NCI-H146 treated with DMSO at 0.1 percent for 48 hours (cell line): ENCODE measurements around the gene CHRM4.

ENCODE experiments used
- DNase-seq: peaks from one replicate; lab custom pipeline; 2025; ENCODE audit not compliant: unreplicated experiment; lab: John Stamatoyannopoulos, UW

The CHRM4 gene

DNA sequence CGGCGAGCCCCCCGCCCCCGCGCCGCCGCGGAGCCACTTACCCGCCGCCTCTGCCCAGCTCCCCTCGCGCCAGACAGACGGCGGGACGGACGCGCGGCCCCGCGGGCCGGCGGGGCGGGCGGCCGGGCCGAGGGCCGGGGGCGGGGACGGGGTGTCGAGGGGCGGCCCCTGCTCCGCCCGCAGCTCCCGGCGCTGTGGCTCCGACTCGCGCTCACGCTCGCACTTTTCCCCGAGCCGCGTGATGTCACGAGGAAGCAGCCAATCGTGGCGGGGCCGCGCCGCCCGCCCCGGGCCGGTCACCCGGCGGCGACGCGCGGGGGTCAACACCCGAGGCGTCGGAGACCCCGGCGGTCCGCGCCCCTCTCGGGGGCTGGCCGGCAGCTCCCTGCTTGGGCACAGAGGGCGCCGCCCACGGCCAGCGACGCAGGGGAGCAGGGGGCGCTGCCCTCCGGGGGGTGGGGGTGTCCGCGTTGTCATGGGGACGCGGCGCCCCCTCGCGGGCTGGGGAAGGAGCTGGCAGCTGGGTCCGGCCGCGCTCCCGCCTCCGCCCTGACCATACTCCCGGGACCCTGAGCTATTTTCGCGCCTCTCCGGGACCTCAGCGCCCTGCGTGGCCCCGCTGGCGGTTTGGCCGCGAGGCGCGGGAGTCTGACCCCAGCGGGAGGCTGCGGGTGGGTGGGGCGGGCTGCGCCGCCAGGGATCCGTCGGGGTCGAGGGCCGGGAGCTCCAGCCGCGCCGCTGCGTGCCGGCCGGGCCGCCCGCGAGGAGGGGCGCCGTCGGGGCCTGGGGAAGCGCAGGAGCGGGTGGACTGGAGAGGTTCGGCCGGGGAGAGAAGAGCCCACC lies at the start of gene CHRM4:
TSS of gene CHRM4 (minus strand) at position 199 of the 843 bp plus-strand sequence. CDS start 5,219 bp downstream, outside the sequence.
- peak; percentile 53 for DNase-seq

DNA sequence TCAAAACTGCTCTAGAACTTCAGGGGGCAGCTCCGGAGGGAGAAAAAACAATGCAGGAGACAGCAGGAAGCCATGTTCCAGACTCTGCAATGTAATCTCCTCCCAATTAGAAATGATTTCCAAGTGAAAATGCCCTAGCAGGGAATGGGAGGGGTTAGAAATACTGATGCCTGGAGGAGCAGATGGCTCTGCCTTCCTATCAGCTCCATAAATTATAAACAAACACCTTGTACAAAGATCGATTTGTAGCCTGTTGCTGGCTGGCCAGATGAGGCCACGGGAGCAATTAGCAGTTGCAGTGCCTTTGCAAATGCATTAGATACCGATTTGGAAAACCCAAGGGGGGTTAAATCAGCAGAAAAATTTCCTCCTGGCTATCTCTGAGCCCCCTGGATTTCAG lies 46.6 kb upstream of the CHRM4 start:
- peak; percentile 87 for DNase-seq

DNA sequence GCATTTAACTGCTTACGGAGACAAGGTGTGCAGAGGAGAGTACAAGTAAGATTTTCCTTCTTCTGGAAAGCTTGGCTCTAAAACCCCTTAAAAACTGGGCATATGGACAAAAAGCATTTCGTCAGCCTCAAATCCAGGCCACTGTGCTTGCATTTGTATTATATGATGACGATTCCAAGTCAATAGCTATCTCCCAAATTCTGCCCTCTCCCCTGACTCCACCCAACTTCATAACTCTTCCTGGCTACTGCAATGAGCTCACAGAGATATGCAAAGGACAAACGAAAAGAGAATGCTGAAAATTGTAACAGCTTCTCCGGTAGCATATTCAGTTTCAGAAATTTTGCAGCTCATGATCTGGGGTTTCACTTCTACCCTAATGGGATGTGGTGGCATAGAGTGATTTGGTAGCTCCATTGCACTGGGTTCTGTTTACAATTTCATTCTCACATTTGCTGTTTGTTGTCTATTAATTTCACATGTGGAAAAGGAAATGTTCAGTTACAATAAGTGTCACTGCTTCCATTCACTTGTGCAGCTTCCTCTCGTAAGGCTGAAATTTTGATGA lies 45.6 kb upstream of the CHRM4 start:
- no peak for DNase-seq

DNA sequence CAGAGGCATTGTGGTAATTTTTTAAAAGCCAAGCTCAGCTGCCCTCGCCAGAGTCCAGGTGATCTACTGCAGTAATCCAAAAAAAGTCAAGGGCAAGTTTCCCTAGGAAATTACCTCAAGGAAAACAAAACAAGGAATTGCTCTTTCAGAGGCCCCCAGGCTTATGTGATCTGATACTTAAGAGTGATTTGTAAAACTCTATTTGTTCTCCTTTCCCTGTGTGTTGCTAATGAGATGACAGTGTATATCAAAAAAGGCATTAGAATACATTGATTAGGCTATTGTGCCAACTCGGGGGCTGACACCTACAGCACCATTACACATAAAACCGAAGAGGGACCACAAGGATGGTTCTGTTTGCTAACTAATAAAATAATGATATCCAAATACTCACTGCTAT lies 44.5 kb upstream of the CHRM4 start:
- DNase-seq = no peak

DNA sequence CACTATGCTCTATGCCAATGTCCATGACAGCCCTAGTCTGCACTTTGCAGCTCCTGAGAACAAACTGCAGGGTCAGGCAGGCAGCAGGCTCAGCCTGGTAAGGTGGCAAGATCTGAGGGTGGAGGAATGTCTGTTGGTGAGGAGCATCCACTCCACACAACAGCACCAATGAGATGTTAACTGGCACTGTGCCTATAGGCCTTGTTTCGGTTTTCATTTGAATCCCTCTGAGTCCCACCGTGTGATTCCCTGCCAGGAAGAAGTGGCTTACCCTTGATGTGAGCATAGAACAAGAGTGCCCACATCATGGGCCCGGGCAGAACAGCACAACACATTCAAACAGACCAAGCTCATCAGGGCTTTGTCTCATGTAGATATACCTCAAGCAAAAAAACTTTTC lies 44.1 kb upstream of the CHRM4 start:
- no peak for DNase-seq

DNA sequence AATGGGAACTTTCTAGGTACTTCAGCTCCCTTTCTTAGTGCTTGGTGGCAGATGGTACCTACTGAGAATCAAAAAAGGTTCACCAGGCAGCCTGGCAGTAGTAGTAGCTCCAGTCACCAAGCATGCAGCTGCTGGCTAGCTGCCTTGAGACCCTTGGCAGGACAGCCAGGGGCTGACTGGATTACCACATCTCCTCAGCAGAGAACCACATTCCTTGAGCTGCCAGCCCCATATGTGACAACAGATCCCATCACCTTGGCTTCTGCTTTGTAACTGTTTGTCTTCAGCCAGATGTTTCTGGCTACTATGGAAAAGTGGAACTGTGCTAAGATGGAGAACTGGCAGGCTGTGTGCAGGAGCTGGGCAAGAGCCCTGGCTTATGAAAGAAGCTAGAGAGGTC lies 39.6 kb upstream of the CHRM4 start:
- no peak for DNase-seq

DNA sequence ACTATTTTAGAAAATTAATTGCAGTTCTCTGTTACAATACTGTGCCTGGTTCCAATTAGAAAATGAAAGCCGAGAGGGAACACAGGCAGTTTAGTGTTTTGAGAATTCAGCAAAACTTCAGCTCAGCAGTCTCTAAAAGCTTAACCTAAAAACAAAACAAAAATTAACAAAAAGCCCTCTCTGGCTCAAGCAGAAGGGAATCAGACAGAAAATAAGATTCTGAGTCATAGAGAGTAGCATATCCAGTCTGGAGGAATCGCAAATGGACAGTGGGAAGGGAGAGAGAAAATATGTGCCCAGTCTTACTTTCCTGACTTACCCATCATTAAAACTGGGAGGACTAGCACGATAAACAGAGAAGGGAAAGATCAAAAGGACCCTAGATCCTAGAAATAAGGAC lies 38.1 kb upstream of the CHRM4 start:
- no peak for DNase-seq

DNA sequence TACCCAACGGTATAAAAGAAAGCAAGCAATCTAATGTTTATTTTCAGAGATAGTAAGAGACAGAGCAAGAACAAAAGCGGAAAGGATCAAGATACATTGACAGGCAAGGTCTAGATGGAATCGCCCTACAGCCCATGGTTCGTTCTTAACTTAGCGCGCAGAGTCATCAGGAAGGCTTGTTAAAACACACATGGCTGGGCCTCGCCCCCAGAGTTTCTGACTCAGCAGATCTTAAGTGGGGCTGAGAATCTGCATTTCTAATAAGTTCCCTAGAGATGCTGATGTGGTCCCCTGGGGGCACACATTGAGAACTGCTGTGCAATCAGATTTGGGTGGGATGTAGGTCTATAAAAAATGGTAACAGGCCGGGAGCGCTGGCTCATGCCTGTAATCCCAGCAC lies 35.8 kb upstream of the CHRM4 start:
- DNase-seq = no peak

DNA sequence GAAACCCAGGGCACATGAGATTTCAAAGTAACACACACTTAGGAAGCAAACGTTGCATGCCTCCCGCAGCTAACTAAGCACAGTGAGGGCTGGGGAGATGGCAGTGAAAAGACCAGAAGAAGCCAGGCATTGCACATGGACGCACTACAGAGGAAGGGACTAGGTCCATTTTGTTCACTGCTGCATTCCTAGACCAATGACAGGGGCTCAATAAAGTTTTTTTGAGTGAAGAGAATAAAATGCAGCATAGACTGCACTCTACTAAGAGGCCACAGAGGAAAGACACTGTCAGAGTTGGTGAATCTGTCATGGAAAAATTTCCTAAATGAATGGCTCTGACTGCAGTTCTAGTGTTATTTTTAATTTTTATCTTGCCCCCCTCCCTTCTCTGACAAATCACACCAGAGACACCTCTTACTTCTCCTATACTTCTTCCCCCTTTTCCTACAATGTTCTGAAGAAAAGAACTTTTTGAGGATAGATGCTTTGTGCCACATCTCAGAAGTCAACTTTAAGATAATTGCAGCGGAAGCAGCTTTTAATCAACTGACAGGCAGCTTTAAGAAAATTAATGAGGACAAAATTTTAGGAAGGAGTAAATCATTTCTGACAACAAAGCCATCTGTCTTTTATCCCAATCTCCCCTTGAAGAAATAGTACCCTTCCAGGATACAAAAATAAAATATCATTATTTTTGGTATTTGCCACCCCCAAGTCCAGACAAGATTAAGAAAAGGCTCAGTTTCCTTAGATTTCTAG lies 34.8 kb upstream of the CHRM4 start:
- no peak for DNase-seq

DNA sequence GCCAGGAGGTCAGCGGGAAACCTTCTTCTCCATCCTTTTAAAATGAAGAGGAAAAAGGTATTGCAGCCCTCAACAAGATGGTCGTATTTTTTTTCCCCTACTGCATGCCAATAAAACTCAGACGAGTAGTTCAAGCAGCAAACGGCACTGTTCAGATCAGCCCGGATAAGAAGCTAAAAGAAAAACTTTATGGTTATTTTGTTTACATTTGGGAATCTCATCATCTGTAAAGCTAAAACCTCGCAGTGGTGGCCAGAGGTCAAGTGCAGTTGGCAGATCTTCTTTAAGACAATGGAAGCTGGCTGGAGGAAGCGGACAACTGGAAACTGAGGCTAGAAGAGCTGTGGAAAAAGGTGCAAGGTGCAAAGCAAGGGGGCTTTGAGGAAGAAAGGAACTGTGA lies 31.0 kb upstream of the CHRM4 start:
- no peak for DNase-seq

DNA sequence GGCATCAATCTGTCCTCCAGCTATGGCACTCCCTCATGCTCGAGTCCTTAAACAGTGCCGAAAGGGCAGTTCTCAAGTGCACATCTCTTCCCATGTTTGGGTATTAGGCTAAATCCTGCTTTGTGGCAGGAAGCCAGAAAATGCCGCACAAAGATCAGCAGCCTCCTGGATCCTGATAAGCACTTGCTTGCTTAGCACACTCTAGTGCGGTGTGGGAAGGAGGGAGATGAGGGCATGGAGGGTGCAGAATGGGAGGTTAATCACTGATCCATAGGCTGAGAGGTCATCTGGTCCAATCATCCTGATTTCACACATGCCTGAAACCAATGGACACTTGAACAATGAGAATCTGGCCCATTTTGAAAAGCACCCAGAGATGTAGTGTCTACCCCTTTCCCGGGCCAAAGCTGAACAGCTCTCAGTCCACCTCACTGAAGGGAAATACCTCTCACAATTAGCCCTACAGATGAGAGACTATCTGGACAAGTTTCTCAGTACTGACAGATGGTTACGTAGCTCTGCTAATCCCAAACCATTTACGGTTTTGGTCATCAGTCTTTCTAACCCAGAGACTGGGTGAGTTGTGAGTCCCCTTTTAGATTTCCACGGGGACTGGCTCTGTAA lies 29.8 kb upstream of the CHRM4 start:
- no peak for DNase-seq

DNA sequence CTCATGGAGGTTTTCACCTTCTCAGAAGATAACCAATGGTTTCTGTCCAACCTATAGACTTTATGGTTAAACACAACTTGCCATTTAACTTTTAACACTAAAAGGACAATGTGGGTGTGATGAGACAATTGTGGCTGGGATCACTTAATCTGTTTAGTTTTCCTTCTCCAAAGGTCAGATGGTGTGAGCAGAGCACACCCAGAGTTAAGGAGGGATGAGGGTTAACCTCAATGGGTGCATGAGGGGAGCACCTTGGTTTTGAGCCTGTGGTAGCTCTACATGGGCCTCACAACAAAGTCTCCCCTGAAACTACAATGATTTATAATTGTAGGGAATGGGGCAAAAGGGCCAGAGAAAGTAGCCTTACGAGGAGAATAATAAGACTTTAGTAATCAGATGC lies 28.9 kb upstream of the CHRM4 start:
- DNase-seq = no peak

DNA sequence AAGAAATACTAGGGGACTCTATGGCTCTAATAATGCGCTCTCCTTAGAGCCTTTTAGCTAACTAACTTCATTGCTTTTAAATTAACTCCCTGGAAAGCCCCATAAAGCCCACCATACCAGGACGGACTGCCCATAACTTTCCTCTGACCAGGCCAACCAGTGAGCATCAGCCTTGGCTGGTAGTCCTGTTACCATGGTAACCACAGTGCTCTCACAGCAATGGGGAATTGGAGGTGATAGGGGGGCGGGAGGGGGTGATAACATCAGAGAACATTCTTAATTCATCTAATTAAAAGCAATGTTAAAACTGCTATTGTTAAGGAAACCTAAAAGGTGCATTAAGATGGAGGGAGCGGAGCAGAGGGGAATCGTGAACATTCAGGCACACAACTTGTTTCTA lies 27.2 kb upstream of the CHRM4 start:
- no peak for DNase-seq

DNA sequence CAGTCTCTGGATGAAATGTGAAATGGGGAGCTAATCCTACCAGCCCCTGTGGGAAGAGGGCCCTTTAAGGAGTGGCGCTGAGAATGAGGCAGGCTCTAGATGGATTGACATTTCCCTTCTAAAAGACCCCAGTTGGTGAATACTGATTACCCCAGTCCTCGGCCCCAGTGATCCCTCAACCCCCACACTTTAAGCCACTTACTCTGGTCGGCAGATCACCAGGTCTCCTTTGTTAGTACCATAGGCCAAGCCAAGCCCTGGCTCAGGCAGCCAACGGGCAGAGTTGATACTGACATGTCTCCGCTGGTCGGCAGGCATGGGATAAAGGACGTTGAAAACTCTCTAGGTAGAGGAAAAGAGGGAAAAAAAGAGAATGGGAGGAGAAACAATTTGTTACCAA lies 26.1 kb upstream of the CHRM4 start:
- no peak for DNase-seq

DNA sequence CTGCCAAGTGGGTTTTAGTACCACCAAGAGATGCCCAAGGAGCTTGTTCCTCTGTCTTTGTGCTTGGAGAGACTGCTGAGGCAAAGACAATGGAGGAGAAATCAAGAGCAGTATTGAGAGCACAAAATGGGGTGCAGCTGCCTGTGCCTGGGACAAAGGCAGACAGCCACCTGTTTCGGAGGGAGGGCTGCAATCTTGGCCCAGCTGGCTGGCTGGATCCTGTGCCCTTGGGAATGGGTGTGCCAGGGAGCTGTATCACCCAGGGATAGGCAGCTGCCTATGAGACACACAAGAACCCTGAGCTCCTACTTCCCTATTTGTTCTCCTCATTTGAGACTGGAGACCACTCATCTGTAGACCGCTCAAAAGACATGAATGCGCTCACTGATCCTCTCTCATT lies 23.3 kb upstream of the CHRM4 start:
- peak; percentile 64 for DNase-seq

DNA sequence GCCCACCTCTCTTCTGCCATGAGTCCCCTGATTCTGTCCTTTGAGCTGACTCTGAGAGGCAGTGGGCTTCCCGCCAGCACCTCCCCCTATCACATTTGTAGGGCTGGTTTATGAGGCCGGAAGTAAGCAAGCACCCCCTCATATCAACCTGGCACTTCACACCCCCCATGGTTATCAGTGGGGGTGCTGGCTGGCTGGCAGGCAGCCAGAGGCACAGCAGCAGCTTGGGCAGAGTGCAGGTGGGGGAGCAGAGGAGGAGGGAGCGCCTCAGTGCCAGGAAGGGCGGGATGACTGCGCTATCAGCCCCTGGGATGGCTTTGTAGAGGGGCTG lies 22.9 kb upstream of the CHRM4 start:
- peak; percentile 82 for DNase-seq

DNA sequence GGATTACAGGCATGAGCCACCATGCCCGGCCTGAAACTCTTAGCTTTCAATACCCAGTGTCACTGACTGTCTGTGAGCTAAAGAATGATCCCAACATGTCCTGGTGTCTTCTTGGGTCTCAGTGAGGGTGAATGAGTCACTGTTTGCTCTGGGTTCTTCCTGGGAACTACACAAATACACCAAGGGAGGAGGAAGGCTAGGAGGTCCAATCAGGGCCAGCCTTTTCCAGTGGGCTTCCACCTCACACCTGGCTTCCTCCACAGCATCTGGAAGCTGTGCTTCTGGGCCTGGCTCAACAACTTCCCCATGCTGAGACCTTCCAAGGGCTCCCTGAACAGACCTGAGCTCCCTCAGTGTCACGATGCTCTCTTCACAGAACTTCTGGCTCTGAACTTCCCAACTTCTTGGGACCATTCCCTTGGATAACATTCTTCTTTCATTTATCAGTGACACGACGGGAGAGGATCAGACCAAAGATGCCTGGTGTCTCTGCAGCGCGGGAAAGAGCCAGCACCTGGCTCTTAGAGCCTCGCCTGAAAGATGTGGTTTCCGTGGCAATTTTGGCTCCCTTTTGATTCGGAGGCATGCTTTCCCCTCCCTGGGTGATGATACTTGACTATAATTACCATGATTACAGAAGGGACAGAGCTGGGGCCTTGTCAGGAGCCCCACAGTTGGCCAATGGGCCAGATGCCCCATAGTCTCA lies 22.3 kb upstream of the CHRM4 start:
- peak; percentile 82 for DNase-seq

DNA sequence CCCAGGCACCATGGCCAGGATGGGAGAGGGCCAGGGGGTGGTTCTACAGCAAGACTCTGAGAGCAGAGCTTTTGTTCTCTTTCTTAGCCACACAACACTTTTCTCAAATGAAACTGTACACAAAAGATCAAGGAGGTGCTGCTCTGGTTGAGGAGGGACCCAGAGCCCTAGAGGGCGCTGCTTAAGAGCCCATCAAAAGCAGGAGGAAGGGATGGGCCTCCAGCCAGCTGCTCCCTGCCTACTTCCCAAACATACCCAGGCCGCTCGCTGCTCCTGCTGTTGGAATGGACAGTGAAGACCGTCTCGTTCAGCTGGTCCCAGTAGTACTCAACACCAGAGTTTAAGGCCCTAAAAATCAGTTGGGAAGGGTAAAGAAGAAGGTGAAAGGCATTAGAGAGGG lies 18.4 kb upstream of the CHRM4 start:
- DNase-seq = no peak

DNA sequence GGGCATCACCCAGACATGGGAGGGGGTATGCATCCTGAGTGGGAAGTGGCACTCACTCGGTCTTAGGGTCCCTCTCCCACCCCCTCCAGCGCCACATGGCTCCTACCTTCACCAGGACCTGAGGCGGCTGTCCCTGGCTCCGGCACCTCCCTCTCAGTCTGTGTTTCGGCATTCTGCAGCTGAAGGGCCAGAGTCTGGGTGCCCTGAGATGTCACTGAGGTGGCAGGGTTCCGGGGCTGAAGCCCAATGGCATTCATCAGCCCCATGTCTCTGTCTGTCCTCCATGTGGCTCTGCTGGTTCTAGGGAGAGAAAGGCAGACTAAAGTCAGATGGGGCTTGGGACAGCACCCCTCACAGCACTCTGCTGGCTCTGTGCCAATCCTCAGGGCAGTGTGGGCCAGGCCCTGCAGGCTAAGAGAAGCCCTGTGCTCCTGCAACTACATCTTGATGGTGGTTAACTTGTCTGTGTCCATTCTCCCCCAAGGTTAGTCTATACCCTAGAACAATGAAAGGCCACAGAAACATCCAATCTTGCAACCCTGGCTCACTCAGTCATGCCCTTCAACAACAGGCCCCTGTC lies 16.9 kb upstream of the CHRM4 start:
- no peak for DNase-seq

DNA sequence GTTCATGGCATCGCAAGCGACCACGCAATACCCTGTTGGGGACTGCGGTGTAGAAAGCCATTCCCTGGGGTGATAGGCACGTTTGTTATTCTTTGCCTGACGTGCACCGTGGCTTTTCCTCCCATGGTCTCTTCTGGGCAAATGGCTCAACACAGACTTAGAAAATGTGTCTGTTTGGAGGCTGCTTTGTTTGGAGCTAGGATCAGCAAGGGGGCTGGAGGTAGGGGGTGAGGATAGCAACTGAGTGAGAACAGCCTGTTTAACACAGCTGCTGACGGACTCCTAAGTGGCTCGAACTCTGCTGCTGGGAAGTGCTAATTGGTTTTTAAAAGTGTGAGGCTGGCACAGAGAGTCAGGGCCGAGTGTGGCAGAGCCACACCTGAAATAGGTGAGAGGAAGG lies 16.1 kb upstream of the CHRM4 start:
- no peak for DNase-seq

DNA sequence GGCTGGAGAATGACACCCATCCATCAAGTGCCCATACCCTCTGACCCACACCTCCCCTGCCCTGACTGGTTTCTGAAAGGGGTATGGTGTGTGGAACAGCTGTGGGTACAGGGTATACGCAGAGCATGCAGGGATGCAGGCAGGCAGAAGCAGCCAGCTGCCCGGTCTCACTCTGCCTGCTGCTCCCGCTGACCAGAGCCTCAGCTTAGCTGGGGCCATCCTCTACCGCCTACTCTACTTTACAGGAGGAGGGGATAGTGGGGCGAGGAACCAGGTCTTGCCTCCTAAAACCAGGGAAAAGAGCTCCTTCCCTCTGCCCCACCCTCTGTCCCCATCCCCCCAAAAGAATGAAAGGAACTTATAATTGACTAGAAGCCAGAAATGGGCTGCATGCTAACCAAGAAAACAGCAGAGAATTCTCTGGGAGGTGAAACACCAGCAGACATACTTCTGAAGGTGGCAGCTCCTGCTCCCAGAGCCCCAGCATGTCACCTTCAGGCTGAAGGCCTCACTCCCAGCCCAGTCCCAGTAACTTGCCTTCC lies 13.0 kb upstream of the CHRM4 start:
- DNase-seq = no peak
